NCI-H526 (cell line): Measurements from ENCODE around the gene ADAM8.
A peak's percentile ranks its signal among the peaks of the same experiment; 100 is the strongest.
"Not testable (repeated sequence)": the region's sequence is repeated elsewhere in the genome, so short reads cannot be mapped to it uniquely, and the experiment has no call there.

Experiments used
- DNase-seq, 2 experiments: peaks; one replicate each; lab custom pipeline; 2025; lab: John Stamatoyannopoulos, UW

ADAM8 gene

GRCh38 chr10:133249975-133250754 is 26.5 kb downstream of the ADAM8 start:
- no peak for DNase-seq

GRCh38 chr10:133249094-133249780 is 27.4 kb downstream of the ADAM8 start:
- DNase-seq: no peak

GRCh38 chr10:133248334-133248715 is 28.3 kb downstream of the ADAM8 start:
- DNase-seq: no peak

GRCh38 chr10:133247681-133248333 is 28.9 kb downstream of the ADAM8 start:
- no peak for DNase-seq

GRCh38 chr10:133246236-133246626 is 30.4 kb downstream of the ADAM8 start:
- DNase-seq: no peak

GRCh38 chr10:133245439-133246235 is 31.0 kb downstream of the ADAM8 start:
- no peak for DNase-seq

- DNase-seq: no peak
Observed at GRCh38 chr10:133243593-133243992, 33.1 kb downstream of the ADAM8 start.

- DNase-seq: no peak
Observed at GRCh38 chr10:133242611-133243356, 33.9 kb downstream of the ADAM8 start.

- no peak for DNase-seq
Observed at GRCh38 chr10:133241501-133242205, 35.0 kb downstream of the ADAM8 start.

- no peak for DNase-seq
Observed at GRCh38 chr10:133239990-133240389, 36.7 kb downstream of the ADAM8 start.

- DNase-seq: no peak
Observed at GRCh38 chr10:133238466-133238804, 38.2 kb downstream of the ADAM8 start.

- peak in 1 of 2 experiments; percentile 44 for DNase-seq
Observed at GRCh38 chr10:133237588-133238465, 38.8 kb downstream of the ADAM8 start, which contains the start of gene VENTX. TSS of gene VENTX (plus strand) at chr10:133237855. CDS start at chr10:133237915, 60 bp downstream.

- DNase-seq: no peak
Observed at GRCh38 chr10:133237241-133237587, 39.5 kb downstream of the ADAM8 start.

GRCh38 chr10:133236401-133237240 is 40.0 kb downstream of the ADAM8 start:
- DNase-seq: no peak

- no peak for DNase-seq
Observed at GRCh38 chr10:133235932-133236331, 40.7 kb downstream of the ADAM8 start.

GRCh38 chr10:133235265-133235855 is 41.3 kb downstream of the ADAM8 start:
- DNase-seq: no peak

- DNase-seq: not testable (repeated sequence)
Observed at GRCh38 chr10:133234796-133235195, 41.9 kb downstream of the ADAM8 start.

GRCh38 chr10:133231946-133232574 is 44.6 kb downstream of the ADAM8 start:
- no peak for DNase-seq
